Left ventricle myocardium inferior (tissue), 1 donor: ENCODE data around the gene DOK7. TPM values are rescaled to one million over a fixed set of nuclear protein-coding genes. Genes with fewer than 3 reads are reported as not detected.

ENCODE experiments used
- DNase-seq: peaks from one replicate; pipeline ENCODE4 v3.0.0-alpha.2; 2020
- H3K27ac ChIP-seq: fragments of 200-600 bp; replicated peaks from 2 replicates; pipeline ENCODE4 v1.8.0; 2021
- H3K27me3 ChIP-seq: fragments of 200-600 bp; 2 replicates; pipeline ENCODE4 v1.8.0; 2021; ENCODE audit warnings: low read depth
- H3K36me3 ChIP-seq: fragments of 200-600 bp; 2 replicates; pipeline ENCODE4 v1.8.0; 2021
- H3K4me1 ChIP-seq: fragments of 200-600 bp; 2 replicates; pipeline ENCODE4 v1.8.0; 2021
- H3K4me3 ChIP-seq: fragments of 200-600 bp; 2 replicates; pipeline ENCODE4 v1.8.0; 2021; ENCODE audit warnings: mild to moderate bottlenecking, moderate library complexity
- H3K9me3 ChIP-seq: fragments of 200-600 bp; replicated peaks from 2 replicates; pipeline ENCODE4 v1.8.0; 2021
- intact Hi-C: fragments of 100-400 bp; cut with micrococcal nuclease; formaldehyde crosslinking; loops from one replicate; pipeline ENCODE4 v1.11.0; 2022
- total RNA-seq: library from RNA; stranded (reverse); fragmentation: NEBNext Ultra II Directional; extraction: Animal tissue kit (Norgen Biotek cat#: 25700); gene quantifications from one replicate; pipeline ENCODE4 v1.2.1, GENCODE V29; 2021
- TF ChIP-seq, protein P1 (sequence below): fragments of 200-600 bp; IDR thresholded peaks from 2 replicates; pipeline ENCODE4 v1.8.0; 2021; ENCODE audit warnings: antibody characterized with exemption, mild to moderate bottlenecking, borderline replicate concordance
- donor health status: DM: no; HTN: yes; CAD: no; lungs with severe emphysema.

DOK7 gene
- total RNA-seq, 1 donor from 2014 or later, result 46.7 TPM

DNA sequence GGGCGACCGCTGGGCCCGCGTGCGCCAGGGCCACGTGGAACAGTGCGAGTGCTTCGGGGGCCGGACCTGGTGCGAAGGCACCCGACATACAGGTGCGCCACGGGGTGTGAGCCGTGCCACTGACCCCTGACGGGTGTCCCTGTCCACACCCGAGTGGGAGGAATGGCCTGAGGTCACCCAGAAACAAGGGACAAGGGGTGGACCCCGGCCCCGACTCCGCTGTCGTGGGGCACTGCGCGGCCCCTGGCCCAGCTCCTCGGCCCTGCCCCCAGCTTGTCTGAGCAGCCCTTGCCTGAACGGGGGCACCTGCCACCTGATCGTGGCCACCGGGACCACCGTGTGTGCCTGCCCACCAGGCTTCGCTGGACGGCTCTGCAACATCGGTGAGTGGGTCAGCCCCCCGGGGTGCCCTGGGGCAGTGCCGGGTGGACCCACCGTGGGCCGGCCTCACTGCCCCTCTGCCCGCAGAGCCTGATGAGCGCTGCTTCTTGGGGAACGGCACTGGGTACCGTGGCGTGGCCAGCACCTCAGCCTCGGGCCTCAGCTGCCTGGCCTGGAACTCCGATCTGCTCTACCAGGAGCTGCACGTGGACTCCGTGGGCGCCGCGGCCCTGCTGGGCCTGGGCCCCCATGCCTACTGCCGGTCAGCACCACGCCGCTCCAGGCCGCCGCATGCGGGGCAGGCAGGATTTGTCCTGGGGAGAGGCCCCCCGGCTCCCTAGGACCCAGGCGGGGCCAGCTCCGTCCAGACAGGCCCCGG, 18.6 kb upstream of the DOK7 start:
- H3K9me3 ChIP-seq, result no peaks in the 10 kb centered on the region
- no peak for DNase-seq
- intact Hi-C loops, result no loop called here
- peaks cover 6% of the 10 kb centered on the region for H3K4me1 ChIP-seq
- no peaks in the 10 kb centered on the region for H3K36me3 ChIP-seq
- TF ChIP-seq, protein P1, sequence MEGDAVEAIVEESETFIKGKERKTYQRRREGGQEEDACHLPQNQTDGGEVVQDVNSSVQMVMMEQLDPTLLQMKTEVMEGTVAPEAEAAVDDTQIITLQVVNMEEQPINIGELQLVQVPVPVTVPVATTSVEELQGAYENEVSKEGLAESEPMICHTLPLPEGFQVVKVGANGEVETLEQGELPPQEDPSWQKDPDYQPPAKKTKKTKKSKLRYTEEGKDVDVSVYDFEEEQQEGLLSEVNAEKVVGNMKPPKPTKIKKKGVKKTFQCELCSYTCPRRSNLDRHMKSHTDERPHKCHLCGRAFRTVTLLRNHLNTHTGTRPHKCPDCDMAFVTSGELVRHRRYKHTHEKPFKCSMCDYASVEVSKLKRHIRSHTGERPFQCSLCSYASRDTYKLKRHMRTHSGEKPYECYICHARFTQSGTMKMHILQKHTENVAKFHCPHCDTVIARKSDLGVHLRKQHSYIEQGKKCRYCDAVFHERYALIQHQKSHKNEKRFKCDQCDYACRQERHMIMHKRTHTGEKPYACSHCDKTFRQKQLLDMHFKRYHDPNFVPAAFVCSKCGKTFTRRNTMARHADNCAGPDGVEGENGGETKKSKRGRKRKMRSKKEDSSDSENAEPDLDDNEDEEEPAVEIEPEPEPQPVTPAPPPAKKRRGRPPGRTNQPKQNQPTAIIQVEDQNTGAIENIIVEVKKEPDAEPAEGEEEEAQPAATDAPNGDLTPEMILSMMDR, result no peak
- no peak overlapping the region for H3K4me3 ChIP-seq
- H3K27me3 ChIP-seq, result peaks cover 7% of the 10 kb centered on the region
- no peak overlapping the region for H3K27ac ChIP-seq

DNA sequence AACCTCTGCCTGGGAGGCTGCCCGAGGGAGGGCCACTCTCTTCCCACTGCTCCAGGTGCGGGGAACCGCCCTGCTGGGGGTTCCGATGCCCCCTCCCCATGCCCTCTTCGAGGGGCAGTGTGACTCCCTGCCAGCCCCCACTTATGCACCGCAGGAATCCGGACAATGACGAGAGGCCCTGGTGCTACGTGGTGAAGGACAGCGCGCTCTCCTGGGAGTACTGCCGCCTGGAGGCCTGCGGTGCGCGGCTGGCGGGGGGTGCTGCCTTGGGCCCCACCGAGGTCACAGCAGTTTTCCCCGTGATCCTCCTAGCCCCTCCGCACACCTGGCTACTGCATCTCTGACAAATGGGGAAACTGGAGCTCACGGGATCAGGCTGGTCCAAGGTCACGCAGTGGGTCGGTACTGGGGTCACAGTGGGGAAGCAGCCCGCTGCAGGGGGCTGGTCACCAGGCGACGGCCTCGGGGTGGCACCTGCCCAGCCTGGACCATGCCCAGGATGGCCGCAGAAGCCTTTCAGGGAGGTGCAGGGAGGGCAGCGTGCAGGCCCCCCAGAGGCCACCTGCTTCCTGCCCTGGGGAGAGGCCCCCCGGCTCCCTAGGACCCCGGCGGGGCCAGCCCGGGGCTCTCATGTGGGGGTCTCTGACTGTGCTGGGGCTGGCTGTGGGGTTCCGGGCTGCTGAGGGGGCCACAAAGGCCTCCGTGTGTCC, 17.8 kb upstream of the DOK7 start:
- intact Hi-C loops, result no loop called here
- no peaks in the 10 kb centered on the region for H3K9me3 ChIP-seq
- peaks cover 7% of the 10 kb centered on the region for H3K27me3 ChIP-seq
- peaks cover 6% of the 10 kb centered on the region for H3K4me1 ChIP-seq
- no peaks in the 10 kb centered on the region for H3K36me3 ChIP-seq
- H3K27ac ChIP-seq, result no peak overlapping the region
- no peak overlapping the region for H3K4me3 ChIP-seq
- TF ChIP-seq, protein P1, result no peak
- DNase-seq, result no peak

DNA sequence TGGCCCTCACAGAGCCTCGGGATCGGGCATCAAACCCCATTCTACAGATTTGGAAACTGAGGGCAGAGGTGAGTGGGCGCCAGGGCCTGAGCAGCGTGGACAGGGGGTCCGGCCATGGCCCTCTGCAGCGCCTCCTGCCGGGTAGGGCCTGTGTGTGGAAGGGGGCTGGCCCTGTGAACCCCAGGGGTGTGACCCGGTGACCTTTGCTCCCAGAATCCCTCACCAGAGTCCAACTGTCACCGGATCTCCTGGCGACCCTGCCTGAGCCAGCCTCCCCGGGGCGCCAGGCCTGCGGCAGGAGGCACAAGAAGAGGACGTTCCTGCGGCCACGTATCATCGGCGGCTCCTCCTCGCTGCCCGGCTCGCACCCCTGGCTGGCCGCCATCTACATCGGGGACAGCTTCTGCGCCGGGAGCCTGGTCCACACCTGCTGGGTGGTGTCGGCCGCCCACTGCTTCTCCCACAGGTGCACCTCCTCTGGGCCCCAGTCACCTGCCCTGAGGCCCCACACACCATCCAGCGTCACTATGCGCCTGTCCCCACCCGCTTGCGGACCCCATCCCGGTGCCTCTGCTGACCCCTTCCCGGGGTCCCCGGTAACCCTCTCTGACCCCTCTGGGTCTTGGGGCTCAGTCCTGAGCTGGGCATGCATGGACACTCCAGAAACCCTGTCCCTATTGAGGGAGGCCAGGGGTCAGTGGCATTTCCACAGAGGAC, 17.1 kb upstream of the DOK7 start:
- Histone ChIP-seq H3K27ac (no peak overlapping the region), H3K27me3 (peaks cover 7% of the 10 kb centered on the region), H3K36me3 (no peaks in the 10 kb centered on the region), H3K9me3 (no peaks in the 10 kb centered on the region), H3K4me3 (no peak overlapping the region), H3K4me1 (peaks cover 6% of the 10 kb centered on the region)
- DNase-seq, result no peak
- TF ChIP-seq, protein P1, result no peak
- intact Hi-C loops, result no loop called here

DNA sequence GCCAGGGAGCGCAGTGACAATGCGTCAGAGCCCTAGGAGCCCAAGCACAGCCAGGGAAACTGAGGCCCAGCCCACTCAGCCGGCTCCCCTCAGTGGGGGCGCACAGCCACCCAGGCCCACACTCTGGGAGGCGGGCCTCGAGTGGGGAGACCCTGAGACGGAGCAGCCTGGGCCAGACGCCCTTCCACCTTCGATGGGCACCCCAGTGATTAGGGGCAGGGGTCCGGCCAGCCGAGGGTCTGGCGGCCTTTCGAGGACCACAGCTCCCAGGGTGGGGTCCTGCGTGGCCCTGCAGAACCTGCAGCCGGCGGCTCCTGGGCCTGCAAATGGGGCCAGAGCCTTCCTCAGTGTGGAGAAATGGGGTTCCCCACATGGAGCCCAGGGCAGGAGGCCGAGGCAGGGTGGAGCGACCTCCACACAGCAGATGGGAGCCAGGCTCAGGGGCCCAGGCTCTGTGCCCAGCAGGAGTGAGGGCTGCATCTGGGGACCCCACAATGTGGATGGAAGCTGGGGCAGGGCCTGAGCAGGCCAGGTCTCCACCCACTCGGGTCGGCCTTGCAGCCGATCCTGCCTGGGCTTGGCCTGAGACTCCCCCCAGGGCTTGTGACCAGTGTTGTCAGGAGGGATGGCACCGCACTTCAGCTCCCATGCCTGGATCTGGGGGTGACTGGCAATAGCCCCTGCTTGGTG, 16.3 kb upstream of the DOK7 start:
- no peak overlapping the region for H3K27ac ChIP-seq
- intact Hi-C loops, result no loop called here
- TF ChIP-seq, protein P1, result no peak

More for the DNA sequence above, 16.3 kb upstream of the DOK7 start:
- no peak overlapping the region for H3K4me3 ChIP-seq
- peak; percentile 3 for DNase-seq
- peaks cover 7% of the 10 kb centered on the region for H3K27me3 ChIP-seq
- H3K4me1 ChIP-seq, result peaks cover 6% of the 10 kb centered on the region
- H3K36me3 ChIP-seq, result no peaks in the 10 kb centered on the region
- H3K9me3 ChIP-seq, result no peaks in the 10 kb centered on the region
